Gastrocnemius medialis (tissue), 4 donors: ENCODE measurements around the gene MEF2A. TPM values are rescaled to one million over a fixed set of nuclear protein-coding genes. Genes with fewer than 3 reads are reported as not detected.

Source experiments
- ATAC-seq, 2 donors: fragments of 150-250 bp; one replicate each; pipeline ENCODE4 v1.9.1; 2016
- DNase-seq, 2 donors: peaks; one replicate each; pipeline ENCODE4 v3.0.0-alpha.2; 2019
- H3K27ac ChIP-seq, 4 donors: fragments of 200-600 bp; sonication (generic); 1 replicate in 1 of 4; 2 replicates in 3 of 4; pipeline ENCODE4 v1.5.1; 2016 to 2018; ENCODE audit warnings: mild to moderate bottlenecking in 2 of 4, moderate library complexity in 1 of 4
- H3K27me3 ChIP-seq, 3 donors: fragments of 200-600 bp; sonication (generic) in 2 of 3; 1 replicate in 1 of 3; 2 replicates in 2 of 3; pipeline versions ENCODE4 v1.5.1 to v1.6.0; 2016 to 2019; ENCODE audit warnings: mild to moderate bottlenecking in 1 of 3, moderate library complexity in 1 of 3
- H3K36me3 ChIP-seq, 2 donors: fragments of 200-600 bp; sonication (generic) in 1 of 2; one replicate each; pipeline ENCODE4 v1.5.1; 2017 to 2018
- H3K4me1 ChIP-seq, 2 donors: fragments of 200-600 bp; sonication (generic) in 1 of 2; one replicate each; pipeline ENCODE4 v1.5.1; 2016 to 2017; ENCODE audit warnings: mild to moderate bottlenecking in 2 of 2
- H3K4me3 ChIP-seq, 4 donors: fragments of 200-600 bp; sonication (generic) in 3 of 4; 1 replicate in 1 of 4; 2 replicates in 3 of 4; pipeline ENCODE4 v1.5.1; 2016 to 2019; ENCODE audit warnings: mild to moderate bottlenecking in 2 of 4
- H3K9me3 ChIP-seq, 3 donors: fragments of 200-600 bp; sonication (generic) in 2 of 3; 1 replicate in 1 of 3; 2 replicates in 2 of 3; pipeline ENCODE4 v1.5.1; 2016 to 2019
- CTCF ChIP-seq, 5 experiments: fragments of 450-650 bp in 3 of 5; fragments of 200-600 bp in 2 of 5; sonication (generic) in 2 of 5; IDR thresholded peaks in 4 of 5; conservative IDR thresholded peaks in 1 of 5; 1 replicate in 4 of 5; 2 replicates in 1 of 5; pipeline ENCODE4 v1.5.1; 2016 to 2019; ENCODE audit warnings: antibody characterized with exemption in 5 of 5, mild to moderate bottlenecking in 3 of 5, moderate library complexity in 3 of 5
- POLR2A ChIP-seq, 2 donors: fragments of 450-650 bp; IDR thresholded peaks; one replicate each; pipeline ENCODE4 v1.6.1; 2017; ENCODE audit warnings: antibody characterized with exemption in 2 of 2, mild to moderate bottlenecking in 2 of 2, moderate library complexity in 2 of 2
- in situ Hi-C, 4 donors: fragments of 200-750 bp; cut with MboI; loops; one replicate each; pipeline versions ENCODE4 v1.15.0 to v1.8.0; 2017; ENCODE audit warnings: low sequenced_read_pairs in 4 of 4
- intact Hi-C: fragments of 100-400 bp; cut with DNase I; formaldehyde crosslinking; loops from one replicate; pipeline ENCODE4 v1.15.1; 2023; ENCODE audit warnings: low total_unique reads
- total RNA-seq, 4 donors: library from RNA; depleted of rRNA; stranded (reverse); fragments of >200 nt; gene quantifications; one replicate each; pipeline versions ENCODE4 v1.1.0 to v1.2.3, GENCODE V29; 2016

Gene MEF2A
- total RNA-seq, 4 donors from 2014 or later = 66.9 to 128 (median 107) TPM

DNA sequence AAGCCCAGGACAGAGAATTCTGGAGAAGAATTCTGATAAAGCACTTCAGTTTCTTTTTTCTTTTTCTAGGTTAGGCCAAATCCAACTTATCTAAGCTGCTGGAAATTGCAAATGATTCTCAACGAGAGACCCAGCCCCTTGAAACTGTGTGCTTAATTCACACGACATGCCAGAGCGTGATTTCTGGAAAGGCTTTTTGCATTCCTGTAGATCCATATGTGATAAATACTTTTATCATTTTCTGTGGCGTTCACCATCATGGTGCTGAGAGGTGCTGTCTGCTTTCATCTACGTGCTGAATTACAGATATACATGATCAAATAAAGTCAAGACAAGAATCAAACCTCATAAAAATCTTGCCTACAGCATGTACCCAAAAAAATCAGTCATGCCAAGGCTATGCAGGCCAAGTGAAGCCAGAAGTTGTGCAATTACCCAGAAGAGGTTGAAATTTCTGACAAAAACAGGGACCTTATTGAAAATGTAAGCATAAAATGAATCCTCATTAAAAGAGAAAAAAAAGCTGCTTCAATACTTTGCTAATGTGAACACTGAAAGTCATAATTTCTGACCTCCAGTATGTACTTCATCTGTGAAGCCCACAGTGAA lies 10.8 kb upstream of the MEF2A start:
- intact Hi-C loops (no loop called here), in situ Hi-C loops (no loop called here)
- DNase-seq (no peak), ATAC-seq (no peak)
- TF ChIP-seq CTCF (IDR thresholded peaks at IDR 0.05 in 4 of 5, conservative IDR thresholded peaks at IDR 0.05 in 1 of 5) (no peak), POLR2A (IDR thresholded peaks at IDR 0.05) (no peak)
- Histone ChIP-seq H3K4me3 (no peak overlapping the region), H3K4me1 (no peaks in the 10 kb centered on the region), H3K27ac (no peak overlapping the region), H3K9me3 (no peaks in the 10 kb centered on the region), H3K27me3 (no peaks in the 10 kb centered on the region), H3K36me3 (no peaks in the 10 kb centered on the region)

GRCh38 chr15:99556011-99556410 lies 9.8 kb upstream of the MEF2A start:
- Histone ChIP-seq H3K36me3 (no peaks in the 10 kb centered on the region), H3K27me3 (no peaks in the 10 kb centered on the region), H3K4me3 (no peak overlapping the region), H3K4me1 (no peaks in the 10 kb centered on the region), H3K9me3 (no peaks in the 10 kb centered on the region), H3K27ac (no peak overlapping the region)
- DNase-seq = no peak
- intact Hi-C loops = no loop called here
- TF ChIP-seq POLR2A (IDR thresholded peaks at IDR 0.05) (no peak), CTCF (IDR thresholded peaks at IDR 0.05 in 4 of 5, conservative IDR thresholded peaks at IDR 0.05 in 1 of 5) (no peak)
- in situ Hi-C loops = no loop called here
- ATAC-seq = no peak

DNA sequence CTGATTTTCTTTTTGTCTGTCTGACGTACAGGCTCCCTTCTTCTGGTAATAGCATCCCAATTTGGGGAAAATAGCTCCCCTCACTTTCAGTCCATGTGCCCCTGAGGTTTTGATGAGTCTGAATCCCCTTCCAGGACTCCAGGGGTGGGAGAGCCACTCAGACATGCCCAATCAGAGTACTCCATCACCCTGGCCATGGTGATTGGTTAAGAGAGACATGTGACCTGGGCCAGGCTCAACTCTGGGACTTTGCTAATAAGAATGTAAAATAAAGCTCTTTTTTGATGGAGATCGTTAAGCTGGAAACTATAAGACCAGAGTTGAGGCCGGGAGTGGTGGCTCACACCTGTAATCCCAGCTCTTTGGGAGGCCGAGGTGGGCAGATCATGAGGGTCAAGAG lies 9.2 kb upstream of the MEF2A start:
- DNase-seq (no peak), ATAC-seq (no peak)
- Histone ChIP-seq H3K27me3 (no peaks in the 10 kb centered on the region), H3K27ac (no peak overlapping the region), H3K4me1 (no peaks in the 10 kb centered on the region), H3K4me3 (no peak overlapping the region), H3K9me3 (no peaks in the 10 kb centered on the region), H3K36me3 (no peaks in the 10 kb centered on the region)
- in situ Hi-C loops (no loop called here), intact Hi-C loops (no loop called here)
- TF ChIP-seq CTCF (IDR thresholded peaks at IDR 0.05 in 4 of 5, conservative IDR thresholded peaks at IDR 0.05 in 1 of 5) (no peak), POLR2A (IDR thresholded peaks at IDR 0.05) (no peak)

DNA sequence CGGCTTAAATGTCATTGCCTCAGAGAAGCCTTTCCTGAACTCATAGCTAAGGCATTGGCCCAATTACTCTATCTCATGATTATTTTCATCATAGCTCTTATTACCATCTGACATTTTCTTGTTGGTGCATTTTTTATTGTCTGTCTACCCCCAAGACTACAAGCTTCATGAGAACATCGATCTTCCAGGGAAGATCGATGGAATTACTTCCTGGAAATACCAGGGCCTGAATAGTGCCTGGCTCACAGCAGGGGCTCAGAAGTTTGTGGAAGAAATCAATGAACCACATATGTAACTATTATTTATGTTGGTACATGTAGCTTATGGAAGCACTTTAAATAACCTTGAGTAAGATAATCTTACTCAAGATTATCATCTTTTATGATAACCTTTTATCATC lies 7.7 kb upstream of the MEF2A start:
- no peak for TF ChIP-seq POLR2A (IDR thresholded peaks at IDR 0.05)
- no peak for TF ChIP-seq CTCF (IDR thresholded peaks at IDR 0.05 in 4 of 5, conservative IDR thresholded peaks at IDR 0.05 in 1 of 5)
- no peaks in the 10 kb centered on the region for H3K4me1 ChIP-seq
- peak overlapping the region in 1 of 4 donors; percentile 8 for H3K27ac ChIP-seq
- H3K9me3 ChIP-seq = no peaks in the 10 kb centered on the region
- in situ Hi-C loops = no loop called here
- DNase-seq (no peak), ATAC-seq (no peak)
- H3K36me3 ChIP-seq = no peaks in the 10 kb centered on the region
- H3K27me3 ChIP-seq = no peaks in the 10 kb centered on the region
- intact Hi-C loops = no loop called here
- no peak overlapping the region for H3K4me3 ChIP-seq

DNA sequence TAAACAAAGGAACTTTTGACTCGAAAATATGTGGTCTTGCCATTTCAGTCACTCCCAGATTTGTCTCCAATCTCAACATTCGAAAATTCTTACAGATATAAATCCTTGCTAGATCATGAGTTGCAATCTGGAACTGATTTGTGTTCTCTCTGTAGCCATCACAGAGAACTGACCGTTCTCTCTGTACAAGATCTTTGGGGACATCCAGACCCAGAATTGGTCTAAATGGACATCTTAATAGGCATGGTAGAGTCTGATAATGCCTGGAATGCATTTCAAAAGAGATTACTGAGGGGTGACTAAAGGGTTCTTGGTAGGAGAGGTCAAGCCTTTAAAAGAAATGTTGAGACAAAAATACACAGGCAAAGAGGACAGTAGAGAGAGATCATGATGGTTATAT lies 7.2 kb upstream of the MEF2A start:
- no peak for TF ChIP-seq POLR2A (IDR thresholded peaks at IDR 0.05)
- no peak for TF ChIP-seq CTCF (IDR thresholded peaks at IDR 0.05 in 4 of 5, conservative IDR thresholded peaks at IDR 0.05 in 1 of 5)
- in situ Hi-C loops = no loop called here
- intact Hi-C loops = no loop called here
- Histone ChIP-seq H3K9me3 (no peaks in the 10 kb centered on the region), H3K4me1 (no peaks in the 10 kb centered on the region), H3K36me3 (no peaks in the 10 kb centered on the region), H3K27ac (no peak overlapping the region), H3K4me3 (no peak overlapping the region), H3K27me3 (no peaks in the 10 kb centered on the region)
- ATAC-seq (peak in 1 of 2 donors; percentile 54), DNase-seq (no peak)
